SHP77 treated with DMSO at 0.1 percent for 48 hours (cell line): ENCODE measurements around the gene UBE2M.
"Not testable (repeated sequence)": the region's sequence is repeated elsewhere in the genome, so short reads cannot be mapped to it uniquely, and the experiment has no call there.

ENCODE experiments used
- DNase-seq: peaks from one replicate; lab custom pipeline; 2025; lab: John Stamatoyannopoulos, UW

UBE2M gene

GRCh38 chr19:58555369-58555885 is 3.0 kb downstream of the UBE2M start:
- DNase-seq = no peak

GRCh38 chr19:58554494-58555368 is 3.7 kb downstream of the UBE2M start, which contains the start of gene CHMP2A:
Gene CHMP2A (minus strand): TSS chr19:58555105. CDS start chr19:58554212, 893 bp downstream.
- DNase-seq = no peak

GRCh38 chr19:58553799-58554493 is 4.5 kb downstream of the UBE2M start:
- no peak for DNase-seq

GRCh38 chr19:58552655-58553054 is 5.8 kb downstream of the UBE2M start:
- DNase-seq = no peak

GRCh38 chr19:58551577-58552471 is 6.6 kb downstream of the UBE2M start:
- DNase-seq = no peak

- DNase-seq = no peak
Measured at GRCh38 chr19:58551123-58551497, 7.3 kb downstream of the UBE2M start.

GRCh38 chr19:58550362-58551122 is 7.9 kb downstream of the UBE2M start:
- DNase-seq = no peak

GRCh38 chr19:58549664-58550361 is 8.6 kb downstream of the UBE2M start:
- DNase-seq = no peak

GRCh38 chr19:58548859-58549663 is 9.3 kb downstream of the UBE2M start:
- DNase-seq = no peak

- DNase-seq = no peak
Measured at GRCh38 chr19:58547323-58548312, 10.8 kb downstream of the UBE2M start.

- no peak for DNase-seq
Measured at GRCh38 chr19:58546019-58546530, 12.3 kb downstream of the UBE2M start.

- DNase-seq = no peak
Measured at GRCh38 chr19:58545286-58546018, 13.0 kb downstream of the UBE2M start.

GRCh38 chr19:58544591-58545285 is 13.7 kb downstream of the UBE2M start:
- DNase-seq = no peak

- DNase-seq = no peak
Measured at GRCh38 chr19:58543826-58544590, 14.4 kb downstream of the UBE2M start, which contains the start of gene TRIM28. Gene TRIM28 (plus strand): TSS chr19:58544064. CDS start chr19:58544758, 694 bp downstream.

GRCh38 chr19:58542641-58543372 is 15.6 kb downstream of the UBE2M start:
- DNase-seq = not testable (repeated sequence)
